Activated naive CD8-positive, alpha-beta T cell treated with anti-CD3 and anti-CD28 coated beads for 36 hours (primary cell): ENCODE measurements around the gene AMMECR1. TPM values are rescaled to one million over a fixed set of nuclear protein-coding genes. Genes with fewer than 3 reads are reported as not detected.
"Not testable (repeated sequence)": the region's sequence is repeated elsewhere in the genome, so short reads cannot be mapped to it uniquely, and the experiment has no call there.

ENCODE experiments used
- DNase-seq: peaks from one replicate; pipeline ENCODE4 v3.0.0; 2021
- H3K27ac Mint-ChIP-seq: one replicate; pipeline ENCODE4 v1.8.0; 2022; ENCODE audit warnings: mild to moderate bottlenecking, moderate library complexity, mixed read lengths
- H3K27me3 Mint-ChIP-seq: one replicate; pipeline ENCODE4 v1.8.0; 2022; ENCODE audit warnings: mild to moderate bottlenecking, mixed read lengths
- H3K36me3 Mint-ChIP-seq: one replicate; pipeline ENCODE4 v1.8.0; 2021; ENCODE audit warnings: mild to moderate bottlenecking, mixed read lengths
- H3K4me1 Mint-ChIP-seq: one replicate; pipeline ENCODE4 v1.8.0; 2021; ENCODE audit warnings: mixed read lengths
- H3K4me3 Mint-ChIP-seq: one replicate; pipeline ENCODE4 v1.8.0; 2022; ENCODE audit warnings: mild to moderate bottlenecking, moderate library complexity, mixed read lengths
- H3K9me3 Mint-ChIP-seq: one replicate; pipeline ENCODE4 v1.8.0; 2022; ENCODE audit warnings: mixed read lengths
- total RNA-seq, 2 experiments: library from RNA; stranded (reverse); gene quantifications; one replicate each; pipeline ENCODE4 v1.2.3, GENCODE V29; 2021

The AMMECR1 gene
- total RNA-seq, 2 experiments from 2014 or later: 11.6 to 11.8 TPM

- Mint-ChIP-seq H3K36me3 (peaks cover 11% of the 10 kb centered on the region), H3K27me3 (no peaks in the 10 kb centered on the region), H3K4me3 (no peak overlapping the region), H3K27ac (no peak overlapping the region), H3K4me1 (peaks cover 3% of the 10 kb centered on the region), H3K9me3 (no peaks in the 10 kb centered on the region)
- no peak for DNase-seq
Observed at GRCh38 chrX:110251961-110252360, 65.9 kb downstream of the AMMECR1 start.

GRCh38 chrX:110251526-110251925 is 66.4 kb downstream of the AMMECR1 start:
- H3K27me3 Mint-ChIP-seq: no peaks in the 10 kb centered on the region
- no peaks in the 10 kb centered on the region for H3K9me3 Mint-ChIP-seq
- no peak overlapping the region for H3K4me3 Mint-ChIP-seq
- no peak for DNase-seq
- H3K4me1 Mint-ChIP-seq: peaks cover 3% of the 10 kb centered on the region
- no peak overlapping the region for H3K27ac Mint-ChIP-seq
- H3K36me3 Mint-ChIP-seq: peaks cover 11% of the 10 kb centered on the region

GRCh38 chrX:110250847-110251246 is 67.0 kb downstream of the AMMECR1 start:
- DNase-seq: no peak
- H3K36me3 Mint-ChIP-seq: peaks cover 11% of the 10 kb centered on the region
- H3K27me3 Mint-ChIP-seq: no peaks in the 10 kb centered on the region
- H3K27ac Mint-ChIP-seq: no peak overlapping the region
- no peak overlapping the region for H3K4me3 Mint-ChIP-seq
- H3K9me3 Mint-ChIP-seq: no peaks in the 10 kb centered on the region
- peaks cover 7% of the 10 kb centered on the region for H3K4me1 Mint-ChIP-seq

- peaks cover 9% of the 10 kb centered on the region for H3K4me1 Mint-ChIP-seq
- no peak overlapping the region for H3K27ac Mint-ChIP-seq
- H3K27me3 Mint-ChIP-seq: no peaks in the 10 kb centered on the region
- H3K4me3 Mint-ChIP-seq: no peak overlapping the region
- no peaks in the 10 kb centered on the region for H3K9me3 Mint-ChIP-seq
- DNase-seq: no peak
- peaks cover 10% of the 10 kb centered on the region for H3K36me3 Mint-ChIP-seq
Observed at GRCh38 chrX:110248578-110248977, 69.3 kb downstream of the AMMECR1 start.

GRCh38 chrX:110245011-110245410 is 72.9 kb downstream of the AMMECR1 start:
- DNase-seq: no peak
- no peaks in the 10 kb centered on the region for H3K27me3 Mint-ChIP-seq
- H3K4me1 Mint-ChIP-seq: peaks cover 13% of the 10 kb centered on the region
- no peak overlapping the region for H3K4me3 Mint-ChIP-seq
- no peak overlapping the region for H3K27ac Mint-ChIP-seq
- peaks cover 21% of the 10 kb centered on the region for H3K36me3 Mint-ChIP-seq
- H3K9me3 Mint-ChIP-seq: peaks cover 13% of the 10 kb centered on the region

- H3K4me1 Mint-ChIP-seq: peaks cover 16% of the 10 kb centered on the region
- H3K4me3 Mint-ChIP-seq: no peak overlapping the region
- peaks cover 16% of the 10 kb centered on the region for H3K9me3 Mint-ChIP-seq
- no peaks in the 10 kb centered on the region for H3K27me3 Mint-ChIP-seq
- peaks cover 23% of the 10 kb centered on the region for H3K36me3 Mint-ChIP-seq
- DNase-seq: no peak
- no peak overlapping the region for H3K27ac Mint-ChIP-seq
Observed at GRCh38 chrX:110242371-110242770, 75.5 kb downstream of the AMMECR1 start.

GRCh38 chrX:110241816-110242215 is 76.1 kb downstream of the AMMECR1 start:
- Mint-ChIP-seq H3K4me1 (peaks cover 19% of the 10 kb centered on the region), H3K27me3 (no peaks in the 10 kb centered on the region), H3K36me3 (peaks cover 23% of the 10 kb centered on the region), H3K9me3 (peaks cover 16% of the 10 kb centered on the region), H3K27ac (no peak overlapping the region), H3K4me3 (no peak overlapping the region)
- no peak for DNase-seq

- H3K36me3 Mint-ChIP-seq: peaks cover 40% of the 10 kb centered on the region
- H3K4me1 Mint-ChIP-seq, DNase-seq, H3K27me3 Mint-ChIP-seq, H3K4me3 Mint-ChIP-seq, H3K27ac Mint-ChIP-seq: not testable (repeated sequence)
- peaks cover 18% of the 10 kb centered on the region for H3K9me3 Mint-ChIP-seq
Observed at GRCh38 chrX:110238259-110238658, 79.6 kb downstream of the AMMECR1 start.

- Mint-ChIP-seq H3K4me1 (peaks cover 16% of the 10 kb centered on the region), H3K36me3 (peaks cover 46% of the 10 kb centered on the region), H3K9me3 (peaks cover 11% of the 10 kb centered on the region)
- not testable (repeated sequence) for H3K4me3 Mint-ChIP-seq, DNase-seq, H3K27me3 Mint-ChIP-seq, H3K27ac Mint-ChIP-seq
Observed at GRCh38 chrX:110231485-110231884, 86.4 kb downstream of the AMMECR1 start.

GRCh38 chrX:110229497-110230111 is 88.3 kb downstream of the AMMECR1 start:
- Mint-ChIP-seq H3K27ac (peak overlapping the region; percentile 38), H3K9me3 (peaks cover 11% of the 10 kb centered on the region), H3K36me3 (peaks cover 36% of the 10 kb centered on the region), H3K4me3 (peak overlapping the region; percentile 29), H3K4me1 (peaks cover 17% of the 10 kb centered on the region)
- H3K27me3 Mint-ChIP-seq: not testable (repeated sequence)
- DNase-seq: peak; percentile 46

GRCh38 chrX:110228453-110228852 is 89.4 kb downstream of the AMMECR1 start:
- H3K4me1 Mint-ChIP-seq: peaks cover 17% of the 10 kb centered on the region
- peaks cover 9% of the 10 kb centered on the region for H3K9me3 Mint-ChIP-seq
- no peak overlapping the region for H3K27ac Mint-ChIP-seq
- DNase-seq: no peak
- H3K4me3 Mint-ChIP-seq: no peak overlapping the region
- H3K36me3 Mint-ChIP-seq: peaks cover 28% of the 10 kb centered on the region
- no peaks in the 10 kb centered on the region for H3K27me3 Mint-ChIP-seq

- no peak for DNase-seq
- Mint-ChIP-seq H3K4me1 (peaks cover 15% of the 10 kb centered on the region), H3K27ac (no peak overlapping the region), H3K4me3 (no peak overlapping the region), H3K36me3 (peaks cover 21% of the 10 kb centered on the region), H3K27me3 (no peaks in the 10 kb centered on the region), H3K9me3 (peaks cover 5% of the 10 kb centered on the region)
Observed at GRCh38 chrX:110226931-110227330, 91.0 kb downstream of the AMMECR1 start.

GRCh38 chrX:110224926-110225617 is 92.8 kb downstream of the AMMECR1 start:
- H3K4me1 Mint-ChIP-seq: peaks cover 13% of the 10 kb centered on the region
- no peak overlapping the region for H3K27ac Mint-ChIP-seq
- no peak overlapping the region for H3K4me3 Mint-ChIP-seq
- no peaks in the 10 kb centered on the region for H3K27me3 Mint-ChIP-seq
- DNase-seq: no peak
- no peaks in the 10 kb centered on the region for H3K9me3 Mint-ChIP-seq
- H3K36me3 Mint-ChIP-seq: peaks cover 7% of the 10 kb centered on the region

GRCh38 chrX:110222497-110223257 is 95.2 kb downstream of the AMMECR1 start:
- H3K27ac Mint-ChIP-seq: no peak overlapping the region
- H3K4me1 Mint-ChIP-seq: peaks cover 15% of the 10 kb centered on the region
- H3K27me3 Mint-ChIP-seq: no peaks in the 10 kb centered on the region
- peaks cover 4% of the 10 kb centered on the region for H3K36me3 Mint-ChIP-seq
- no peaks in the 10 kb centered on the region for H3K9me3 Mint-ChIP-seq
- H3K4me3 Mint-ChIP-seq: no peak overlapping the region
- no peak for DNase-seq

GRCh38 chrX:110219920-110220319 is 98.0 kb downstream of the AMMECR1 start:
- Mint-ChIP-seq H3K27ac (no peak overlapping the region), H3K36me3 (peaks cover 6% of the 10 kb centered on the region), H3K27me3 (no peaks in the 10 kb centered on the region), H3K9me3 (no peaks in the 10 kb centered on the region), H3K4me3 (no peak overlapping the region), H3K4me1 (peaks cover 12% of the 10 kb centered on the region)
- no peak for DNase-seq
